T-helper 2 cell treated with Interferon-gamma antibody and Interleukin-4, amounts not matched to agents 5 μg/mL and 100 μg/mL, for 36 hours (primary cell): Measurements from ENCODE around the gene NCR2.

Source experiments
- DNase-seq: peaks from one replicate; pipeline ENCODE4 v3.0.0; 2021; ENCODE audit warnings: low spot score
- H3K27ac Mint-ChIP-seq: one replicate; pipeline ENCODE4 v1.8.0; 2021; ENCODE audit warnings: mild to moderate bottlenecking, mixed read lengths
- H3K27me3 Mint-ChIP-seq: one replicate; pipeline ENCODE4 v1.8.0; 2021; ENCODE audit warnings: low read depth, mixed read lengths
- H3K36me3 Mint-ChIP-seq: one replicate; pipeline ENCODE4 v1.8.0; 2021; ENCODE audit warnings: low read depth, mixed read lengths
- H3K4me1 Mint-ChIP-seq: one replicate; pipeline ENCODE4 v1.8.0; 2021; ENCODE audit warnings: low read depth, mixed read lengths
- H3K4me3 Mint-ChIP-seq: one replicate; pipeline ENCODE4 v1.8.0; 2022; ENCODE audit warnings: mild to moderate bottlenecking, moderate library complexity, mixed read lengths
- H3K9me3 Mint-ChIP-seq: one replicate; pipeline ENCODE4 v1.8.0; 2021; ENCODE audit warnings: mixed read lengths

The NCR2 gene

DNA sequence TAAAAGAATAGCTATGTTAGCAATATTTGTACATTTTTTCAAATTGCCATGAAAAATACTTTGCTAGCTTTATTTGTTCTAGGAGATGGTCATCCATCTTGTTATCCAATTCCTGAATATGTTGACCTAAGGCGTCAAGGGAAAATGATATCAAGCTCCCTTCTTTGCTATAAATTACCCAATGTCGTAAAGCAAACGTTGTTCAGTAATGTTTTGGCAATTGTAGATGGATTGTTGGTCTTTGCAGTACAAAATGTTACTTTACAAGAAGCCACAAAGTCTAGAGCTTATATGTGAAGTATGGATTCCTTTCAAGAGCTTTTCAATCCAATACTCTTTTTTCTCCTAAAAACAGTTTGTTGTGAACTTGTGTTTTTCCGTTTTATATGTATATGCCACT lies 3.3 kb downstream of the NCR2 start:
- Mint-ChIP-seq H3K27me3 (peaks cover 13% of the 10 kb centered on the region), H3K9me3 (no peaks in the 10 kb centered on the region), H3K36me3 (no peaks in the 10 kb centered on the region), H3K4me1 (peaks cover 12% of the 10 kb centered on the region), H3K27ac (no peak overlapping the region), H3K4me3 (no peak overlapping the region)
- DNase-seq = no peak

DNA sequence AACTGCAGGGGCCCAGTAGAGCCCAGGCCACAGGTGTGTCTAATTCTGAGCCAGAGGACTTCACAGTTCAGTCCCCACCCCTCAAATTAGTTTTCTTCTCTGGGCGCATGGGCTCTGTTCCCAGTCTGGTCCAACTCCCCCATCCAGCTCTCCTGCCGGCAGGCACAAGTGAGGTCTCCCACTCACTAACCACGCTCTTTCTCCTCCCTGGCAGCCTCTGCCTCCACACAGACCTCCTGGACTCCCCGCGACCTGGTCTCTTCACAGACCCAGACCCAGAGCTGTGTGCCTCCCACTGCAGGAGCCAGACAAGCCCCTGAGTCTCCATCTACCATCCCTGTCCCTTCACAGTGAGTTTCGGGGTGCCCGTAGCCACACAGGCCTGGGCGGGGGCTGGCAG lies 6.2 kb downstream of the NCR2 start:
- Mint-ChIP-seq H3K27ac (no peak overlapping the region), H3K27me3 (peaks cover 17% of the 10 kb centered on the region), H3K9me3 (no peaks in the 10 kb centered on the region), H3K4me1 (peaks cover 28% of the 10 kb centered on the region), H3K4me3 (no peak overlapping the region), H3K36me3 (no peaks in the 10 kb centered on the region)
- no peak for DNase-seq

DNA sequence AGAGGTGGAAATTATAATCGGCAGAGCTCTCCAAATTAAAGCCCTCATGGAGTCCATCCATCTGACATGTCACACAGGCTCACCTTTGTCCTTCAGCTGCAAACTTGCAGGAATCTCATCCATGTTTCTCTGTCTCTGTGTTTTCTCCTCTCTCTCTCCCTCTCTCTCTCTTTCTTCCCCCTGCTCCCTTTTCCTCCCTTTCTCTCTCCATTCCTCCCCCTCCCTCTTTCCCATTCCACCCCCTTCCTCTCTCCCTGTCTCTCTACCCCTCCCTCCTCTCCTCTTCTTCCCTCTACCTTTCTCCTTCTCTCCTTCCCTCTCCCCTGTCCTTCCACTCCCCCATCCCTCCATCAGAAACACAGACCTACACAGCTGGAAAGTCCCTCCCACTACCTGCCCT lies 6.8 kb downstream of the NCR2 start:
- Mint-ChIP-seq H3K9me3 (peaks cover under 1% of the 10 kb centered on the region), H3K36me3 (no peaks in the 10 kb centered on the region), H3K27ac (no peak overlapping the region), H3K4me1 (peaks cover 28% of the 10 kb centered on the region), H3K27me3 (peaks cover 18% of the 10 kb centered on the region), H3K4me3 (no peak overlapping the region)
- DNase-seq = no peak

DNA sequence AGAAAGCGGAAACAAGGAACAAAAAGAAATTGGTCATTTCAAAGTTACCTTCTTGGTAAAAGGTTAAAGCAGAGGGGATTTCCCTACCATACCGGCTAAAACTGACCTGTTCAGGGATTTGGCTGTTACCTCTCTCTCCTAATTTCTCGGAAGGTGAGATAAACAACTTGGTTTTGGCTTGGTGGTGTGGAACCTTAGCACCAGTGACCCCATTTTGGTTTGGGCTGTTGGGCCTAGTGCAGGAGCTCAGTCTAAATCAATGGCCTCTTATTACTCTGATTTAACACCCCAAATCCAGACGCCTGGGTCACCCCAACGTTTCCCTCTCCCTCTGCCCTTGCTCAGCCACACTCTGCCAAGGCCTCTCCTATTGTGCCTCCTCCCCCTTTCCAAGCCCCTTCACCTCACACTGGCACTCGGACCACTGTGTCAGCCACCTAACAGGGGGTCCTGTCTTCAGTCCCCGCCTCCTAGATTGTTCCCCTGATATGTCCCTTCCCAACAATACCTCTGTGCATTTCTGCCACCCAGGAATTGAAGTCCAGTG lies 8.3 kb downstream of the NCR2 start:
- H3K27me3 Mint-ChIP-seq = peaks cover 20% of the 10 kb centered on the region
- peaks cover 15% of the 10 kb centered on the region for H3K9me3 Mint-ChIP-seq
- H3K4me3 Mint-ChIP-seq = no peak overlapping the region
- no peaks in the 10 kb centered on the region for H3K36me3 Mint-ChIP-seq
- peaks cover 28% of the 10 kb centered on the region for H3K4me1 Mint-ChIP-seq
- DNase-seq = no peak
- H3K27ac Mint-ChIP-seq = no peak overlapping the region

DNA sequence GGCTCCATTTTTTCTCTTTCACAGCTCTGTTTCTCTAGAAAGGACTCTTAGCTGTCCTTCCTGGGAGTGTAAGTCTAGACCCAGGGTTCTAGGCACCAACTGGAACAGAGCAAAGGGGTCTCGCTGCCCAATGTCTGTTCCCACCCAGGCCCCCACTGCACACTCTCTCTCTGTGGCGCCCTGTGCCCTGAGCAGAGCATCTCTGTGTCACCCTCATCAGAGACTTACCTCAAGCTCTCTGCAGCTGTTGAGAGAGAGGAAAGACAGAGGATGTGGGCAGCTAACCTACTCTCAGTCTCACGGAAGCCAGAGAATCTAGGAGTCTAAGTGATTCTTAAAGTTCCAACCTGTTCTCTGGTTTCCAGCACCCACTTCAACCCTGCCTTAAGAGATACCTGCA lies 9.5 kb downstream of the NCR2 start:
- no peaks in the 10 kb centered on the region for H3K36me3 Mint-ChIP-seq
- peak; percentile 18 for DNase-seq
- H3K4me1 Mint-ChIP-seq = peaks cover 28% of the 10 kb centered on the region
- peaks cover 25% of the 10 kb centered on the region for H3K27me3 Mint-ChIP-seq
- peaks cover 16% of the 10 kb centered on the region for H3K9me3 Mint-ChIP-seq
- H3K4me3 Mint-ChIP-seq = peak overlapping the region; percentile 67
- peak overlapping the region; percentile 83 for H3K27ac Mint-ChIP-seq

DNA sequence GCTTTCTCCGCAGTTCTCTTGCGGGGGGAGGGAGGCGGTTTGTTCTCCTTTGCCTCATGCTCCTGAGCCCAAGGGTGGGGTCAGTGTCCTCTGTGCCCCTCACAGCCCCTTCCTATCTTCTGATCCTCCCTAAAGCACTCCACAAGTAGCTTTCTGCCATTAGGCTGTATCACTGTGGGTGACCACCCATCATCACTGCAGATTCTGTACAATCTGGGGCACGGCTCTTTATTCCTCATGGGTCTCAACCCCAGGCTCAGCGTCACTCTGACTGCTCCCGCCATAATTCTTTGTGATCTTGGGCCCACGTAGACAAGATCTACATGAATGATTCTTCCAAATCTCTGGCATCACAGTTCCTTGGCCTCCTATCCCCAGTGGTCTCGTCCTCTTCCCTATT lies 10.5 kb downstream of the NCR2 start:
- H3K9me3 Mint-ChIP-seq = peaks cover 16% of the 10 kb centered on the region
- H3K27me3 Mint-ChIP-seq = peaks cover 27% of the 10 kb centered on the region
- peak overlapping the region; percentile 83 for H3K27ac Mint-ChIP-seq
- peaks cover 28% of the 10 kb centered on the region for H3K4me1 Mint-ChIP-seq
- no peaks in the 10 kb centered on the region for H3K36me3 Mint-ChIP-seq
- DNase-seq = no peak
- H3K4me3 Mint-ChIP-seq = peak overlapping the region; percentile 33

DNA sequence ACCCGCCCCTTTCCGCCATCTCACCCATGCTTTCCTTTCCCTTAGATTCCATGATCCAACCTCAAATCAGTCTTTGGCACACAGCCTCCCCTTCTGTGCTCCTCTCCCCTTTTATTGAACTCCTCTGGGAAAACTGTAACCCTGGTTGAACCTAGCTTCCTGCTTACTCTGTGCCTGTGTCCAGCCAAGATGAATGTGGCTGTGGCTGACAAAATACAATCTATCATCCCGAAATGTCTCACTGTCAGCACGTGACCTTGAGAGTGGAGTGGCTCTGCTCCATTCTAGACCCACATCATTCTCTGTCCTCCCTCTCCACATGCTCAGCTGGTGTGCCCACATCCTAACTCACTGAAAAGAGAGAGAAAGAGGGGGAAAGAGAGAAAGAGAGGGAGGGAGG lies 11.0 kb downstream of the NCR2 start:
- DNase-seq = no peak
- Mint-ChIP-seq H3K27me3 (peaks cover 31% of the 10 kb centered on the region), H3K27ac (no peak overlapping the region), H3K9me3 (peaks cover 16% of the 10 kb centered on the region), H3K4me1 (peaks cover 28% of the 10 kb centered on the region), H3K36me3 (no peaks in the 10 kb centered on the region), H3K4me3 (peak overlapping the region; percentile 37)

DNA sequence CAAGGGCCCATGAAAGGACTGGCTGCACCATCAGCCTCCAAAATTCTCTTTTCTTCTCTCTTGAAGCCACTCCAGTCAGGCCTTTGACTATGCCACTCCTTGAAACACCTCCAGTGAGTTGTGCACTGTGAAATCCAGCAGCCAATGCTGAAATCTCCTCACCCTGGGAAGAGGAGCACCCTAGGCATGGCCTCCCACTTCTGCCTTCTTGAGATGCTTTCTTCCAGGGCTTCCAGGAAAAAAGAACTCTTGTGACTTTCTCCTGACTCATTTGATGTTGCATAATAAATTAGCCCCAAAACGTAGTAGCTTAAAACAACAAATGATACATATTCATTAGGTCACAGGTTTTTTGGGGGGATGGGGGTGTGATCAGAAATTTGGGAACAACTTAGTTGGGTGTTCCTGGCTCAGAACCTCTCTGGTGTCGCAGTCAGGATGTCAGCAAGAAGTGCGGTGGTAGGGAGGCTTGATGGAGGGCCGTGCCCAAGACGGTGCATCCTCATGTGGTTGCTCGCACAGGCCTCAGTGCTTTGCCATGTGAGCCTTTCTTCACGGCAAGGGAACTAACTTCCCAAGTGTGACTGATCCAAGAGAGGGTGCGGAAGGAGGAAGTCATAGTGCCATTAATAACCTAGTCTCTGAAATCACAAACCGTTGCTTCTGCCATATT lies 12.1 kb downstream of the NCR2 start:
- Mint-ChIP-seq H3K36me3 (no peaks in the 10 kb centered on the region), H3K9me3 (peaks cover 16% of the 10 kb centered on the region), H3K27me3 (peaks cover 36% of the 10 kb centered on the region), H3K4me1 (peaks cover 28% of the 10 kb centered on the region), H3K4me3 (no peak overlapping the region), H3K27ac (no peak overlapping the region)
- DNase-seq = peak; percentile 0

DNA sequence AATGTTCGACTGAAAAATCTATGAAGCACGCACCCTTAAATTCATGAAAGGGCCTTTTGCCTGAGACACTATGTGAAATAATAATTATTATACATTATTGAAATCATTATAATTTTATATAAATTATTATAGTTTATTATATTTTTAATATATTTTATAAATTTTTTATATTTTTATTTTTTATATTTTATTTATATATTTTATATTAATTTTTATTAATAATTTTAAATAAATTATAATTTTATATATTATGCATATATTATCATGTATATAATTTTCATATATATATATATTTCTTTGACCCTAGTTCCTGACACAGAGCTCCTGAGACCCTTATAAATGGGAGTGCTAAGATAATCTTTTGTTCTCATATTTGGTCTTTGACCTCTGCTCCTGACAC lies 13.5 kb downstream of the NCR2 start:
- no peak overlapping the region for H3K27ac Mint-ChIP-seq
- H3K36me3 Mint-ChIP-seq = no peaks in the 10 kb centered on the region
- H3K4me1 Mint-ChIP-seq = peaks cover 26% of the 10 kb centered on the region
- DNase-seq = no peak
- H3K4me3 Mint-ChIP-seq = no peak overlapping the region
- peaks cover 41% of the 10 kb centered on the region for H3K27me3 Mint-ChIP-seq
- peaks cover 16% of the 10 kb centered on the region for H3K9me3 Mint-ChIP-seq

DNA sequence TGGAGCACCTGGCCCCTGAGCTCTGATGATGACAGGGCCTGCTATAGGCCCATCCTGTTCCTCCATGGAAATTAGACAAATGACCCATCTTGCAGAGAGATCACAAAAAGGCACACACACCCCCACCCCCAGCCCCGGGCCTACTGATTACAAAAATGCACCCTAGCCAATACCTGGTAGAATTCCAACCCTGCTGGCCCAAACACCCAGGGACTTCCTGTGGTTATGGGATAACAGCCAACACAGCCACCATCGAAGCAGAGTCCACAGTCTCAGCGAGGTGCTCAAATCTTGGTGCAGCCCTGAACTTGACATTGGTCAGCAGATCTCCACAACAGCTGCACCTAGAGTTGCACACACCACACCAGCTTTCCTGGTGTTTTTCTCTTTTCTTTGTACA lies 17.0 kb downstream of the NCR2 start:
- H3K4me3 Mint-ChIP-seq = no peak overlapping the region
- H3K27me3 Mint-ChIP-seq = peaks cover 45% of the 10 kb centered on the region
- H3K9me3 Mint-ChIP-seq = peaks cover 14% of the 10 kb centered on the region
- peak; percentile 1 for DNase-seq
- no peak overlapping the region for H3K27ac Mint-ChIP-seq
- H3K4me1 Mint-ChIP-seq = no peaks in the 10 kb centered on the region
- H3K36me3 Mint-ChIP-seq = no peaks in the 10 kb centered on the region

DNA sequence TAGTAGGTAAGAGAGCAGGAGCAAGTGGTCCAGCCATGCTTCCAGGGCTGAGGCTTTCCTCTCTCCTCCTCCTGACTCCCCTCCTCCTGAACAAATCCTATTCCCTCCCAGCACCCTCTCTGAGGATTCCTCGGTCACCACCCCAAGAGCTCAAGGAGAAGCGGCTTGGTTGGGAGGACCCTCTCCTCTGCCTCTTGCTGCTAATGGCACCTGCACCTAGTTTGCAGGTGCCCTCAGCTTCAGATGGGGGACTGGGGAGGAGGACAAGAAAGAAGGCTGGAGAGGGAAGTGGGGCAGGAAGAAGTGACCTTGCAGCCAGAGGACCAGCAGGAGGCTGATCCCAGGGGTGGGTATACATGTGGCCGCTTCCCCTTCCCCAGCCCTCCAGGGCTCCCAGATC lies 17.5 kb downstream of the NCR2 start:
- Mint-ChIP-seq H3K27ac (no peak overlapping the region), H3K36me3 (no peaks in the 10 kb centered on the region), H3K4me3 (no peak overlapping the region), H3K4me1 (no peaks in the 10 kb centered on the region), H3K27me3 (peaks cover 44% of the 10 kb centered on the region), H3K9me3 (peaks cover 9% of the 10 kb centered on the region)
- DNase-seq = peak; percentile 1

DNA sequence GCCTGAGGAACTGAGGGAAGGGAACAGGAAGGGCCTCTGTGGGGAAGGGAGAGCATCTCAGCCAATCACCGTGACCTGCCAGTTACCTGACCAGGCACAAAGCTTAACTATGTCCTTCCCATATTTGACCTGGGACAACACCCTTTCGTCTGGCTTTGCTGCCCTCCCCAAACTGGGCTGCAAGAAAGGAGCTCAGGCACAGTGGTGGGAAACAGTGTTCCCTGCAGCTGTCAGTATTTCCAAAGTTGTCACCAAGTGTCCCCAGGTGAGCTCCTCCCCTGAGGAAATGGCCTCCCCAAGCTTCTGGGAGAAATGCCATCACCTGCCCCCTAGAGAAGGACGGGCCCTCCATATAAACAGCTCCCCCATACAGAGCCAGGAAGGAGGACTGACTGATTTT lies 17.9 kb downstream of the NCR2 start:
- Mint-ChIP-seq H3K36me3 (no peaks in the 10 kb centered on the region), H3K9me3 (peaks cover 5% of the 10 kb centered on the region), H3K4me3 (no peak overlapping the region), H3K27me3 (peaks cover 44% of the 10 kb centered on the region), H3K27ac (no peak overlapping the region), H3K4me1 (no peaks in the 10 kb centered on the region)
- peak; percentile 0 for DNase-seq

DNA sequence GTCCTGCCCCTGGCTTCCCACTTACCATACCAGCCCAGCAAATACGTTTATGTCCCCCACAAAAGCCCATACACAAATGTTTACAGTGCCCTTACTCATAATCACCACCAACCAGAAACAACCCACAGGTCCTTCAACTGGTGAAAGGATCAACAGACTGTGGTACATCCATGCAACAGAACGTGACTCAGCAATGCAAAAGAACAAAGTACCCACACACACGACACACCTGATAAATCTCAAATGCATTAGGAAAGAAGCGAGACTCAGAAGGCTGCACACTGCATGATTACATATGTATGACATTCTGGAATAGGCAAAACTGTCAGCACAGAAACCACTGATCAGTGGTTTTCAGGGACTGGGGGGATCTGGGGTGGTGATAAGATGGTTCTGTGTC lies 20.5 kb downstream of the NCR2 start:
- Mint-ChIP-seq H3K4me3 (no peak overlapping the region), H3K27me3 (peaks cover 38% of the 10 kb centered on the region), H3K27ac (no peak overlapping the region), H3K36me3 (no peaks in the 10 kb centered on the region), H3K4me1 (no peaks in the 10 kb centered on the region), H3K9me3 (peaks cover 22% of the 10 kb centered on the region)
- peak; percentile 1 for DNase-seq

DNA sequence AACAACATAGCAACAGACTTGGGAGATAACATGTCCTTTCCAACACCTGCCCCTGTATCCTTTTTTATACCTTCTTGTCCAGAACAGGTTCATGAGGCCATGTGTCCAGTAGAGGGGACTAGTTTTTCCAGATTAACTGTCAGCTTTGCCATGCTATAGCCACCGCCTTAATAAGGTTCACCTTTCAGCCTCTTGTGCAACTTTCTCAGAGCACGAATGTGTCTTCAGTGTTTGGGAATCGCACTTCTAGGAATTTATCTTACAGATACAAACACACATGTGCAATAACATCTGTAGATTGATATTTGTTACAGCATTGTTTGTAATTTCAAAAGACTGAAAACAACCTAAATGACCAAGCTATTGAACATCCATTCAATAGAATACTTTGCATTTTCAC lies 21.4 kb downstream of the NCR2 start:
- Mint-ChIP-seq H3K27ac (no peak overlapping the region), H3K4me1 (no peaks in the 10 kb centered on the region), H3K9me3 (peaks cover 31% of the 10 kb centered on the region), H3K36me3 (no peaks in the 10 kb centered on the region), H3K27me3 (peaks cover 34% of the 10 kb centered on the region), H3K4me3 (no peak overlapping the region)
- DNase-seq = no peak

DNA sequence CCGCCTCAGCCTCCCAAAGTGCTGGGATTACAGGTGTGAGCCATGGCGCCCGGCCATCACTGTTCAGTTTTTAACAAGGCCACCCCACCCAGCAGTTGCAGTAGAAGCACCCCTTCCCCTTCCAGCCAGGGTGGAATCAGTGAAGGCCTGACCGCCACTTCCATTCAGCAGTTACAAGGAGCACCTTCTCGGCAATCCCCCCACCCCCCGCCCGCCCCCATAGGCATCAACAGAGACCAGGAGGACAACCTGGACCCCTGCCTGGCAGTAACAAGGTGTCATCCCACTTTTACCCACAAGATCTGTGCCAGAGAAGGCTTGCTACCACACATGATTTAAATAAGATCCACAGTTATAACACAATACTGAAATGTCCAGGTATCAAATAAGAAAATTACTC lies 23.1 kb downstream of the NCR2 start:
- Mint-ChIP-seq H3K27me3 (peaks cover 31% of the 10 kb centered on the region), H3K4me3 (no peak overlapping the region), H3K4me1 (no peaks in the 10 kb centered on the region)

More for the DNA sequence above, 23.1 kb downstream of the NCR2 start:
- Mint-ChIP-seq H3K27ac (no peak overlapping the region), H3K9me3 (peaks cover 35% of the 10 kb centered on the region), H3K36me3 (no peaks in the 10 kb centered on the region)
- no peak for DNase-seq
